NCI-H2029 (cell line): ENCODE results near the gene CCDC12.
A peak's percentile ranks its signal among the peaks of the same experiment; 100 is the strongest.
"Not testable (repeated sequence)": the region's sequence is repeated elsewhere in the genome, so short reads cannot be mapped to it uniquely, and the experiment has no call there.

Experiments
- DNase-seq: peaks from one replicate; lab custom pipeline; 2025; lab: John Stamatoyannopoulos, UW

Gene CCDC12

GRCh38 chr3:46923559-46924350 lies 52.8 kb downstream of the CCDC12 start:
- peak; percentile 14 for DNase-seq

DNA sequence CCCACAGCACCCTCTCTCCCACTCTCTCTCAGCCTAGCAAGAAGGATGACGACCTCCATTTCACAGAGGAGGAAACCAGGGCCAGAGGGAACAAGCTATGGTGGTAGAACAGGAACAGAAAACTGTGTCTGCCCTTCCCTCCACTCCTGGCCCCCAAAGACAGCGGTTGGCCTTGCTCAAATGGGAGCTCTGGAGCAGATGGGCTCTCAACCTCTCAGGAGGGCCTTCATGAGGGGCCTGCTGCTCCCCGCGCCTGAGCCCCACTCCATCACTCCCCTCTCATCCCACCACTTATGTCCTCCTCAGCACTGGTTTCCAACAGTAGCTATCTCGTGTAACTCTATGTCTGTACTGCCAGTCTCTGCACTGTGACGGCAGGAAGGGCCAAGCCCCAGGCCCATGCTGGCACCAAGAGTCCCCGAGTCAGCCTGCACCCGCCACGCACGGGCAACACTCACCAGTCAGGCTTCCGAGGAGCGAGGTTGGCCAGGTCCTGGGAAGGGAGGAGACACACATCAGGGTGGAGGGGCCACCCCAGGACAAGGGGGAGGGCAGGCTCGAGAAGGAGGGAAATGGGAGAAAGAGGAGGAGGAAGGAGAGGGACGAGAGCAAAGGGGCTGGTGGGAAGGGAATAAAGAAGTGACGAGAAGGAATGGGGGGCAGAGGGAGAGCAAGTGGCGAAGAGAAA lies 53.5 kb downstream of the CCDC12 start:
- DNase-seq = no peak

DNA sequence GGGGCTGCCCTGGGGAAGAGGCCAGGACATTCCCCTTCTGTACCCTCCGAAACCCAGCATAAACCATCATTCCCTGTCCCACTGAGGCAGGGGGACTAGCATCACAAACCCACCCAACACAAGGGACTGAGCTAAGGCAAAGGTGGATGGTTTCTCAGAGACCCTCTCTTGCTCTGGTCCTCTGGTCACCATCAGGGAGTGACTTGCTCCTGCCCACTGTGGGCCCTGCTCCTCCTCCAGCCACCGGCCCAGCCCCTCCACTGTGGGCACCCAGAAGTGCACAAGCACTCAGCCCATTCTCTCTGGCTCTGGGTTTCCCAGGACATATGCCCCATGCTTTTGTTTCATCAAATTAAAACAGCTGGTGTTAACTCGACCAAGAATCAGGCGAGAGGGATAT lies 54.1 kb downstream of the CCDC12 start:
- DNase-seq = no peak

DNA sequence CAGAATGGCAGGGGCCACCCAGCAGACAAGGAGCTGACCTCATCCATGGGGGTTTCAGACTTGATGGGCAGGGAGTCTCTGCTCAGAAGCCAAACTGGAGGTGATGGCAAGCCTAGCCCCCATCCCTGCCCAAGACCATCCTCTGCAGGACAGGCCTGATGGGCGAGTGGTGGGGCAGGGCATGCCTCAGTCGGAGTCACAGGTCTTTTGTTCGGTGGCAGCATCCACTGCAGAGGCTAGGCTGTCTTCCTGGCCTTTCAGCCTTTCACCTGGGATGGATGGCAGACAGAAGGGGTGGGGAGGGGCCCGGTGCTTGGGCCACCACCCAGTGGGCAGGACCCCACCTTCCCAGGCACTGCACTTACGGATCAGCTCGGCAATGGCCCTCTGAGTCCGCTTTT lies 54.7 kb downstream of the CCDC12 start:
- DNase-seq = no peak

DNA sequence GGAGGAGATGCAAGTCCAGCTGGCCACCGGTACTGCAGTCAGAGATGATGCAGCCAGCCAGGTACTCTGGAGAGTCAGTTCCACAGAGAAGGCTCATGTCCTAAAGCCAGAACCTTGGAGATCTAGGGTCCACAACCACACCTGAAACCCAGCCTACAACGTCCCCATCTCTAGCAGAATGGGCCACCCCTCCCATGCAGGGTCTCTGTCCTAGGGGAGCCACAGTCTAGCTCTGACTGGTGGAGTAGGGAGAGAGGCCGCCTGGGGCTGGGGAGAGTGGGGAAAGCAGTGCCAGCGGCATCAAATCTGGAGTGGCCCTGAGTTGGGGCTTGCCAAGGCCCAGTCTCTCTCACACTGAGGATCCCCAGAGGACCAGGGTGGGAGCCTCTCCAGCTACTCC lies 55.5 kb downstream of the CCDC12 start:
- DNase-seq = no peak

GRCh38 chr3:46918634-46919033 lies 57.9 kb downstream of the CCDC12 start:
- DNase-seq = no peak

DNA sequence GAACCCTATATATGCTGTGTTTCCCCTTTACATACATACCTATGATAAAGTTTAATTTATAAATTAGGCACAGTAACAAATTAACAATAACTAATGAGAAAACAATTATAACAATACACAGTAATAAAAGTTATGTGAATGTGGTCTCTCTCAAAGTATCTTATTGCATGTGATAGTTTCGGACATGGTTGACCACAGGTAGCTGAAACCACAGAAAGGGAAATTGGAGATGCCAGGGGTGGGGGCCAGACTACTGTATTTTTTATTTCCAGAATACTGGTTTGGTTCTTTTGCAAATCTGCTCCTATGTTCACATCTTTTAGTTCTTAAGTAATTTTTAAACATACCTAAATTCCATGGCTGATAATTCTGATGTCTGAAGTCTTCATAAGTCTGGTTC lies 58.3 kb downstream of the CCDC12 start:
- no peak for DNase-seq

DNA sequence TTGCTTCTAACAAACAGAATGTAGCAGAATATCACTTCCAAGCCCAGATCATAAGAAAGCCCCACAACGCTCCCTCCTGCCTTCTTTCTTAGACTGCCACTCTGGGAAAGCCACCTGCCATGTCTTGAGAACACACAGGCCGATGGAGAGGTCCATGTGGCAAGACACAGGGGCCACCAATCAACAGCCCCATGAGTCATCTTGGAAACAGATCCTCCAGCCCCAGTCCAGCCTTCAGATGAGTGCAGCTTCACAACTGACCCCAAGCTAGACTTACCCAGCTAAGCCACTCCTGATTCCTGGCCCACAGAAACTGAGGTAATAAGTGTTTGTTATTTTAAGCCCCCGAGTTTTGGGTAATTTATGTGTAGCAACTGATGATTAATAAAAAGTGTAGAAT lies 59.3 kb downstream of the CCDC12 start:
- DNase-seq = no peak

- no peak for DNase-seq
Observed at GRCh38 chr3:46916799-46917198, 59.7 kb downstream of the CCDC12 start.

DNA sequence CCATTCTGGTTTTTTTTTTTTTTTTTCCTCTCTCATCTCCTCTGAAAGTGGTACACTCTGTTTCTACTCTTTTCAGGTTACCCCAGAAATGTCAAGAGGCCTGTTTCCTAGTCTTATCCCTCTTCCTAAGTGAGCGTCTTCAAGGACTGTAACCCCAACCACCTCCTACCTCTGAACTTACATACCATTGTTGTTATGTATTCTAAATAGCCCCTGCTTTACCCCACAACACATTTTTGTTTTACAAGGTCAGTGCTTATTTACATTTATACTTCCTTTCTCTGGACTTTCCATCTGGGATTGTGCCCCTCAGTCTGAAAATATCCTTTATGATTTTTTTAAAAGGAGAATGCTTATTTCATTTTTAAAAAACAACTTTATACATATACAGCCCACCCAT lies 60.3 kb downstream of the CCDC12 start:
- no peak for DNase-seq

DNA sequence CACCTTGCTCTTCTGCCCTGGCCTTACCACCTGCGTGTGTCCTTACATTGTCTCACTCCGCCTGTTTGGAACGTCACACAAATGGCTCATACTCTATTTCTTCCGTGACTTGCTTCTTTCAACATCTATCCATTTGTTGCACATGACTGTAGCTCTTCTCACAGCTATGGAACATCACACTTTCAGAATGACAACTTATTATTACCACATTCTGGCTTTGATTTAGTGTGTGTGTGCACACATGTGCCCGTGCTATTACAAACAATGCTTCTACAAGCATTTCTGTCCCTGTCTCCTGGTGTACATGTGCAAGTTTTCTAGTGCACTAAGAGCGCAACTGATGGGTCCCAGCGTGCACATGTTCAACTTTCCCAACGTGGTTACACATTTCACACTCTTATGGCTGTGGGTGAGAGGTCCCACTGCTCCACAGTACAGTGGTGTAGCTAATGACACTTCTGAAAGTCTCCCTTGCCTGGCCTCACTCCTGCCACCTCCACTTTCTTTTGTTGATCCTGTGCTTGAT lies 61.2 kb downstream of the CCDC12 start:
- DNase-seq = no peak

GRCh38 chr3:46914849-46915248 lies 61.7 kb downstream of the CCDC12 start:
- no peak for DNase-seq

GRCh38 chr3:46913644-46914043 lies 62.9 kb downstream of the CCDC12 start:
- DNase-seq = peak; percentile 98

DNA sequence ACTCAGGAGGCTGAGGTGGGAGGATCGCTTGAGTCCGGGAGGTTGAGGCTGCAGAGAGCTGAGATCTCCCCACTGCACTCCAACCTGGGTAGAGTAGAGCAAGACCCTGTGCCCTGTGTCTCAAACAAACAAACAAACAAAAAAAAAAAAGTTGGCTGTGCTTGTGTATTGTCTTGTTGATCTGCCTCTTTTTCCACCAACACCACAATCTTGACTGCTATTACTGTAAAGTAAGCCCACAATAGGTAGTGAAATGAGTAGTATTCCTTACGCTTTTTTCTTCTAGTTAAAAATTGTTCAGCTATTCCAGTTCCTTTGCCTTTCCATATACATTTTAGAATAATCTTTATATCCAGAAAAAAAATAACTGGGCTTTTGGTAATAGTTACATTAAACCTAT lies 63.6 kb downstream of the CCDC12 start:
- no peak for DNase-seq

DNA sequence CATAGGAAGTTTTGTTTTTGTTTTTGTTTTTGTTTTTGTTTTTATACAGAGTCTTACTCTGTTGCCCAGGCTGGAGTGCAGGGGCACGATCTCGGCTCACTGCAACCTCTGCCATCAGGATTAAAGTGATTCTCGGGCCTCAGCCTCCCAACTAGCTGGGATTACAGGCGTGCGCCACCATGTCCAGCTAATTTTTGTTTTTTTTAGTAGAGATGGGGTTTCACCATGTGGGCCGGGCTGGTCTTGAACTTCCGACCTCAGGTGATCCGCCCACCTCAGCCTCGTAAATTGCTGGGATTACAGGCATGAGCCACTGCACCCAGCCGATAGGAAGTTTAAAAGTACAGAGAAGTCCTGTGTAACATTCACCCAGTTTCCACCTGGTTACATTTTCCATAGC lies 65.6 kb downstream of the CCDC12 start:
- DNase-seq = not testable (repeated sequence)

DNA sequence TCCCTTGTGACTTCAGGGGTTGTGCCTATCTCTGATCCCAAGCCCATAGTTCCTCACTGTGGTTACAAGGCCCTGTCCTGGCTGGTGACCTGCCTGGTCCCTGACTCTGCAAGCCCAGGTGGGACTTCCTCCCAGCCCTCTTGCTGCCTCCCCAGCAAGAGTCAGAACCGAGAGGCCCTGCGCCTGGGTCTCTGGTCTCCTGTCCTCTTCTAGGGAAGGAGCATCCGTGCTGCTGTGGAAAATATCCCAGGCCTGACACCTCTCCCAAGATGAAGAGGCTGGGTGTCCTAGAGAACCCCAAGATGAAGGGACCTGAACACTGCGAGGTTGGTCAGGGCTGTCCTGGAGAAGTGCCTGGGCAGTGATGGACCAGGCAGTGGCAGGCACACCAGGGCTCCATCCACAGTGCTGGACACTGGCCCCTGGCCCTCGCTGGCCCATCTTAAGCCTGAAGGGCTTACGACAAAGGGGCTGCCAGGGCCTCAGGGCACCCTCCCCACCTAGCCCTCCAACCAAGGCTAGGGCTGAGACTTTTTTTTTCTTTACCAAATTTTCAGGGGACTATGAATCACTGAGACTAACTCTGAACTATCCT lies 66.3 kb downstream of the CCDC12 start:
- DNase-seq = no peak

DNA sequence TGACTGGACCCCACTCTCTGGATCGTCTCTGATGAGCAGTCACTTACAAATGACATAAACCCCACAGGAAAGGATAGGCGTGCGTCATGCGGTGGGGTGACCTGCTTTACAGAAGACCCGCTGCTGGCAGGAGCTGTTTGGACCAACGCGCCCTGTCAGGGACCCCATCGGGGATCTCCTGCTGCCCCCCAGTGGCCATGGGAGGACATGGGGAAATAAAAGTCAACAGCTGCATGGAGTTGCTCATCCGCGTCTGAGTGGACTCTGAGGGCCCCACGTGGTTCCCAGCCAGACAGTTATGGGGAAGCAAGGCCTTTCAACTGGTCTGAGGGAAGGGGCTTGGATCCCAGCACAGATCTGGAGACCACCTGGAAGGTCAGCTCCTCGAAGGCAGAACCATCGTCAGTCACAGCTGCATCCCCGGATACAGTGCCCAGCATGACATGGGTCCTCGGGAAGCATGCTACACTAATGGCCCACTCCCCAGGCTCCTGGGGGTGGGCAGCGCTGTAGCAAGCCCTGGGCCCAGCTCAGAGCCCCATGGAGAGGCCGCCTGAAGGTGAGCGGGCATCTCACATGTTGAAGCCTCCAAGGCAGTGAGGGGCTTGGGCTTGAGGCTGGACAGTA lies 66.9 kb downstream of the CCDC12 start:
- peak; percentile 90 for DNase-seq

GRCh38 chr3:46908986-46909534 lies 67.5 kb downstream of the CCDC12 start:
- no peak for DNase-seq

DNA sequence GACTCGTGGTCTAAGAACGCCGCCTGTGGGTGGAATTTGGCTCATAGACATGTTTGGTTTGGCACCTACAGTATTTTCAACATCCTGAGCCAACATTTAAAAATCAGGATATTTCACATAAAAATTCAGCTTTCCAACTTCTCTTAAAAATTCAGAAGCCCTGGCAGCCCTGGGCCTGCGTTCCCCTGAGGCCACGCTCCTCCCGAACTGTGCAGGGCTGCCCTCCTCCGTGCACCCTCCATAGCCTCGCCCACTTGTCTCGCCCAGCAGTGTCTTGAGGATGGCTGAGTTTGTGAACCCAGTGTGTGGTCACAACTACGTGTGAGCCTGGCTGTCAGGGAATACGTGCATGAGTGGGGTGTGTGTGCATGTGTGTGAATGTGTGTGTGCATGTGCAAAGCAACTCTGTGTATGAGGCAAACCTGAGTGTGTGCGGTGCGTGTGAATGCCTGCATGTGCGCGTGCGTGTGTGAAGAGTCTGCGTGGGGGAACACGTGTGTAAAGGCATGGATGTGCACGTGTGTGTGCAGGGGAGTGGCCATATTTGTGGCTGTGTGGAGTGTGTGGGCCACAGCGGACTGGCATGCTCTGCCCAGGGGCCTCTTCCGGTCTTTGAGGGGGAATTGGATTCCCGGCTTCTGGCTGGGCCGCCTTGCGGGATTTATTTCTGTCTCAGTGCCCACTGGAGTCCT lies 68.1 kb downstream of the CCDC12 start:
- DNase-seq = peak; percentile 53

GRCh38 chr3:46907960-46908293 lies 68.6 kb downstream of the CCDC12 start:
- no peak for DNase-seq

DNA sequence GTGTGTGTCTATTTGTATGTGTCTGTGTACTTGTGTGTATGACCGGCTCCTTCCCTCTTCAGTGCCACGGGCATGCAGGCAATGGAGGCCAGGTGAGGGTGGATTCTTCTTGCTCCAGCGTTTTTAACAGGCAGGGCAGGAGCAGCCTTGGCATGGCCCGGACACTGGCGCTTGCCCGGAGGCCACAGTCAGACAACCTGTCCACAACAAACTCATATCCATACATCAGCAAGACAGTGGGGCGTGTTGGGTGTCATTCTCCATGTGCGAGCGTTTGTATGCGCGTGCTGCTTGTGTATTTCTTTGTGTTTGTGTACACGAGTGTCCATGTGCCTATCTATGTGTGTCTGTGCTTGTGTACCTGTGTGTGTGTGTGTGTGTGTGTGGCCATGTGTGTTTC lies 69.3 kb downstream of the CCDC12 start:
- DNase-seq = no peak
